VCaP (cell line): ENCODE measurements around the gene CNDP1.

Experiments used
- H3K27ac ChIP-seq: fragments of 450-650 bp; 2 replicates; pipeline ENCODE4 v1.5.1; 2017
- TF ChIP-seq, protein P1 (sequence below): fragments of 450-650 bp; conservative IDR thresholded peaks from 2 replicates; pipeline ENCODE4 v1.5.1; 2017; ENCODE audit warnings: mild to moderate bottlenecking, moderate library complexity

CNDP1 gene

DNA sequence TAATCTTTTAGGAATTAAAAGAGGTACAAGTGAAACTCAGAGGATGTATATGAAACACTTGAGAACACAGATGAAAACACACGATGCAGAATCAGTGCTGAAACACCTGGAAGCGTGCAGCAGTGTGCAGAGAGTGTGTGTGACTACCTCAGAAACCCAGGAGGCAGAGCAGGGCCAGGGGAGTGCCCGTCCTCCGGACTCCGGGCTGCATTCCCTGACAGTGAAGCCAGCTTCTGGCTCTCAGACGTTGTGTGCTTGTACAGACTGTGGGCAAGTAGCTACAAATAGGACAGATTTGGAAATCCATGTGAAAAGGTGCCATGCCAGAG lies 98.0 kb downstream of the CNDP1 start:
- H3K27ac ChIP-seq: no peak overlapping the region
- TF ChIP-seq, protein P1, sequence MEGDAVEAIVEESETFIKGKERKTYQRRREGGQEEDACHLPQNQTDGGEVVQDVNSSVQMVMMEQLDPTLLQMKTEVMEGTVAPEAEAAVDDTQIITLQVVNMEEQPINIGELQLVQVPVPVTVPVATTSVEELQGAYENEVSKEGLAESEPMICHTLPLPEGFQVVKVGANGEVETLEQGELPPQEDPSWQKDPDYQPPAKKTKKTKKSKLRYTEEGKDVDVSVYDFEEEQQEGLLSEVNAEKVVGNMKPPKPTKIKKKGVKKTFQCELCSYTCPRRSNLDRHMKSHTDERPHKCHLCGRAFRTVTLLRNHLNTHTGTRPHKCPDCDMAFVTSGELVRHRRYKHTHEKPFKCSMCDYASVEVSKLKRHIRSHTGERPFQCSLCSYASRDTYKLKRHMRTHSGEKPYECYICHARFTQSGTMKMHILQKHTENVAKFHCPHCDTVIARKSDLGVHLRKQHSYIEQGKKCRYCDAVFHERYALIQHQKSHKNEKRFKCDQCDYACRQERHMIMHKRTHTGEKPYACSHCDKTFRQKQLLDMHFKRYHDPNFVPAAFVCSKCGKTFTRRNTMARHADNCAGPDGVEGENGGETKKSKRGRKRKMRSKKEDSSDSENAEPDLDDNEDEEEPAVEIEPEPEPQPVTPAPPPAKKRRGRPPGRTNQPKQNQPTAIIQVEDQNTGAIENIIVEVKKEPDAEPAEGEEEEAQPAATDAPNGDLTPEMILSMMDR: no peak

GRCh38 chr18:74632856-74633255 lies 98.6 kb downstream of the CNDP1 start:
- H3K27ac ChIP-seq: no peak overlapping the region
- TF ChIP-seq, protein P1: no peak

DNA sequence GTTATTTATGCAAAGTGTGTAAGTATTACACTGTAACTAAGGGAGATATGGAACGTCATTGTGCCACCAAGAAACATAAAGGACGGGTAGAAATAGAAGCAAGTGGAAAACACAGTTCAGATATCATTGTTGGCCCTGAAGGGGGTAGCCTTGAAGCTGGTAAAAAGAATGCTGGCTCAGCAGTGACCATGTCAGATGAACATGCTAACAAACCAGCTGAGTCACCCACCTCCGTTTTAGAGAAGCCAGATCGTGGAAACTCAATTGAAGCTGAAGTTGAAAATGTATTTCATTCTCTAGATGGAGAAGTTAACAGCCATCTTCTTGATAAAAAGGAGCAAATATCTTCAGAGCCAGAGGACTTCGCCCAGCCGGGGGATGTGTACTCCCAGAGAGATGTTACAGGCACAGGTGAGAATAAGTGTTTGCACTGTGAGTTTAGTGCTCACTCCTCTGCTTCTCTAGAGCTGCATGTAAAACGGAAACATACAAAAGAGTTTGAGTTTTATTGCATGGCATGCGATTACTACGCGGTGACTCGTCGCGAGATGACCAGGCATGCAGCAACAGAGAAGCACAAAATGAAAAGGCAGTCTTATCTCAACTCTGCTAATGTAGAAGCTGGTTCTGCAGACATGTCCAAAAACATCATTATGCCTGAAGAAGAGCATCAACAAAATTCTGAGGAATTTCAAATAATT lies 99.5 kb downstream of the CNDP1 start:
- H3K27ac ChIP-seq: no peak overlapping the region
- TF ChIP-seq, protein P1: no peak

DNA sequence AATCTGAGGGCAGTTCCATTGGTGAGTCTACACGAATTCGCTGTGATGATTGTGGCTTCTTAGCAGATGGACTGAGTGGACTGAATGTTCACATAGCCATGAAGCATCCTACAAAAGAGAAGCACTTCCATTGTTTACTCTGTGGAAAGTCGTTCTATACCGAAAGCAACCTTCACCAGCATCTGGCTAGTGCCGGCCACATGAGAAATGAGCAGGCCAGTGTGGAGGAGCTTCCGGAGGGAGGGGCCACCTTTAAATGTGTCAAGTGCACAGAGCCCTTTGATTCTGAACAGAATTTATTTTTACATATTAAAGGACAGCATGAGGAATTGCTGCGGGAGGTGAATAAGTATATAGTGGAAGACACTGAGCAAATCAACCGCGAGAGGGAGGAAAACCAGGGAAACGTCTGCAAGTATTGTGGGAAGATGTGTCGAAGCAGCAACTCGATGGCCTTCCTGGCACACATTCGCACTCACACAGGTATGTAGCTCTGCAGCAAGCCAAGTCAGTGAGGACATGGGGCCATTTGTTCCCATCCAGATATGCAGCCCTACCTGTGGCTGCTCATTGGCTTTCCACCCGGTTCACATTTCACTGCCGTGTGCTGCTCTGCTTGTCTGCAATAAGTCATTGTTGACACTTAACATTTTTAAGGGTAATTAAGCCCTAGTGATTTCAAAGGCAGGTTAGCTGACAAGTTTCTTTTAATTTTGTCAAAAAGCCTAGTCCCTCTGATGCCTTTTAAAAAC lies 101.1 kb downstream of the CNDP1 start:
- TF ChIP-seq, protein P1: no peak
- no peak overlapping the region for H3K27ac ChIP-seq
